GM12878 (cell line): Measurements from ENCODE around the gene C4orf36.

Source experiments
- MYC ChIP-seq: IDR thresholded peaks from 2 replicates; pipeline ENCODE4 v1.6.1; 2011; ENCODE audit warnings: mild to moderate bottlenecking, low read length, moderate library complexity, inconsistent platforms; ENCODE audit not compliant: insufficient read depth, insufficient replicate concordance, insufficient read length, severe bottlenecking
- POLR2AphosphoS2 ChIP-seq: IDR thresholded peaks from 2 replicates; pipeline ENCODE4 v1.6.1; 2011; ENCODE audit warnings: low read depth, mild to moderate bottlenecking, low read length, improper control_type of control experiment, moderate library complexity
- RBBP5 ChIP-seq: fragments of 200-600 bp; sonication (generic); conservative IDR thresholded peaks from 2 replicates; pipeline ENCODE4 v1.6.1; 2016
- ZBED1 ChIP-seq: IDR thresholded peaks from 2 replicates; pipeline ENCODE4 v1.6.1; 2016; ENCODE audit warnings: borderline replicate concordance
- TF ChIP-seq, protein P1 (sequence below): IDR thresholded peaks from 2 replicates; pipeline ENCODE4 v1.6.1; 2012; ENCODE audit warnings: mild to moderate bottlenecking, low read depth, low read length

GRCh38 chr4:86926435-86927086 lies 34.3 kb upstream of the C4orf36 start:
- TF ChIP-seq POLR2AphosphoS2 (no peak), MYC (no peak), ZBED1 (no peak), RBBP5 (no peak)
- TF ChIP-seq, protein P1, sequence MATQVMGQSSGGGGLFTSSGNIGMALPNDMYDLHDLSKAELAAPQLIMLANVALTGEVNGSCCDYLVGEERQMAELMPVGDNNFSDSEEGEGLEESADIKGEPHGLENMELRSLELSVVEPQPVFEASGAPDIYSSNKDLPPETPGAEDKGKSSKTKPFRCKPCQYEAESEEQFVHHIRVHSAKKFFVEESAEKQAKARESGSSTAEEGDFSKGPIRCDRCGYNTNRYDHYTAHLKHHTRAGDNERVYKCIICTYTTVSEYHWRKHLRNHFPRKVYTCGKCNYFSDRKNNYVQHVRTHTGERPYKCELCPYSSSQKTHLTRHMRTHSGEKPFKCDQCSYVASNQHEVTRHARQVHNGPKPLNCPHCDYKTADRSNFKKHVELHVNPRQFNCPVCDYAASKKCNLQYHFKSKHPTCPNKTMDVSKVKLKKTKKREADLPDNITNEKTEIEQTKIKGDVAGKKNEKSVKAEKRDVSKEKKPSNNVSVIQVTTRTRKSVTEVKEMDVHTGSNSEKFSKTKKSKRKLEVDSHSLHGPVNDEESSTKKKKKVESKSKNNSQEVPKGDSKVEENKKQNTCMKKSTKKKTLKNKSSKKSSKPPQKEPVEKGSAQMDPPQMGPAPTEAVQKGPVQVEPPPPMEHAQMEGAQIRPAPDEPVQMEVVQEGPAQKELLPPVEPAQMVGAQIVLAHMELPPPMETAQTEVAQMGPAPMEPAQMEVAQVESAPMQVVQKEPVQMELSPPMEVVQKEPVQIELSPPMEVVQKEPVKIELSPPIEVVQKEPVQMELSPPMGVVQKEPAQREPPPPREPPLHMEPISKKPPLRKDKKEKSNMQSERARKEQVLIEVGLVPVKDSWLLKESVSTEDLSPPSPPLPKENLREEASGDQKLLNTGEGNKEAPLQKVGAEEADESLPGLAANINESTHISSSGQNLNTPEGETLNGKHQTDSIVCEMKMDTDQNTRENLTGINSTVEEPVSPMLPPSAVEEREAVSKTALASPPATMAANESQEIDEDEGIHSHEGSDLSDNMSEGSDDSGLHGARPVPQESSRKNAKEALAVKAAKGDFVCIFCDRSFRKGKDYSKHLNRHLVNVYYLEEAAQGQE: no peak
